ENCODE data around the gene BCL2L13. TPM values are rescaled to one million over a fixed set of nuclear protein-coding genes. Genes with fewer than 3 reads are reported as not detected.

BCL2L13 gene
- total RNA-seq, 1 experiment from 2014 or later, result 26.0 TPM

- H2AFZ ChIP-seq (ENCODE audit: low read length), result no peak overlapping the region
- no peaks in the 10 kb centered on the region for H3K23me2 ChIP-seq (ENCODE audit: insufficient read length, low read depth, low read length, poor library complexity, severe bottlenecking)
- H4K5ac ChIP-seq (ENCODE audit: insufficient read length, low read depth, low read length), result no peak overlapping the region
- no peaks in the 10 kb centered on the region for H3K4me1 Mint-ChIP-seq
- peak overlapping the region in 1 of 3 experiments; percentile 6; a peak in 1 of 7 replicates for H3K27ac Mint-ChIP-seq
- H3K36me3 Mint-ChIP-seq (ENCODE audit: insufficient read depth in 1 of 3, low read depth in 3 of 3), result peaks cover 4 to 24% (median 10%) of the 10 kb centered on the region in 3 experiments; a peak in 5 of 7 replicates
- no peaks in the 10 kb centered on the region for H3K79me1 ChIP-seq (ENCODE audit: insufficient read depth, low read depth, low read length, poor library complexity, severe bottlenecking)
- no peaks in the 10 kb centered on the region for H3K79me2 ChIP-seq (ENCODE audit: insufficient read depth, low read length)
- H2BK20ac ChIP-seq (ENCODE audit: low read depth, low read length, poor library complexity, severe bottlenecking), result no peak overlapping the region
- no peak overlapping the region for H3K4me3 Mint-ChIP-seq
- H3K4me2 ChIP-seq (ENCODE audit: insufficient read depth, insufficient read length, low read length), result no peak overlapping the region
- no peak overlapping the region for H3K14ac ChIP-seq (ENCODE audit: insufficient read depth, low read length)
- TF ChIP-seq, protein P1, sequence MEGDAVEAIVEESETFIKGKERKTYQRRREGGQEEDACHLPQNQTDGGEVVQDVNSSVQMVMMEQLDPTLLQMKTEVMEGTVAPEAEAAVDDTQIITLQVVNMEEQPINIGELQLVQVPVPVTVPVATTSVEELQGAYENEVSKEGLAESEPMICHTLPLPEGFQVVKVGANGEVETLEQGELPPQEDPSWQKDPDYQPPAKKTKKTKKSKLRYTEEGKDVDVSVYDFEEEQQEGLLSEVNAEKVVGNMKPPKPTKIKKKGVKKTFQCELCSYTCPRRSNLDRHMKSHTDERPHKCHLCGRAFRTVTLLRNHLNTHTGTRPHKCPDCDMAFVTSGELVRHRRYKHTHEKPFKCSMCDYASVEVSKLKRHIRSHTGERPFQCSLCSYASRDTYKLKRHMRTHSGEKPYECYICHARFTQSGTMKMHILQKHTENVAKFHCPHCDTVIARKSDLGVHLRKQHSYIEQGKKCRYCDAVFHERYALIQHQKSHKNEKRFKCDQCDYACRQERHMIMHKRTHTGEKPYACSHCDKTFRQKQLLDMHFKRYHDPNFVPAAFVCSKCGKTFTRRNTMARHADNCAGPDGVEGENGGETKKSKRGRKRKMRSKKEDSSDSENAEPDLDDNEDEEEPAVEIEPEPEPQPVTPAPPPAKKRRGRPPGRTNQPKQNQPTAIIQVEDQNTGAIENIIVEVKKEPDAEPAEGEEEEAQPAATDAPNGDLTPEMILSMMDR (conservative IDR thresholded peaks at IDR 0.05), result no peak
- no peak overlapping the region for H3K23ac ChIP-seq (ENCODE audit: insufficient read length, low read depth, low read length)
- H3K56ac ChIP-seq (ENCODE audit: insufficient read length, low read depth, low read length), result no peak overlapping the region
- no peak overlapping the region for H3K9ac ChIP-seq (ENCODE audit: extremely low read depth, insufficient read length, low read length)
- no peak overlapping the region for H2AK5ac ChIP-seq (ENCODE audit: insufficient read length, low read length)
- no peak overlapping the region for H2BK15ac ChIP-seq (ENCODE audit: low read depth, low read length)
- H2BK12ac ChIP-seq (ENCODE audit: insufficient read length, low read depth, low read length), result no peak overlapping the region
- no peak overlapping the region for H2BK120ac ChIP-seq (ENCODE audit: low read depth, low read length, poor library complexity, severe bottlenecking)
- DNase-seq, result no peak
- no peaks in the 10 kb centered on the region for H3K9me3 Mint-ChIP-seq
- H3K27me3 ChIP-seq (ENCODE audit: insufficient read depth, low read length), result no peaks in the 10 kb centered on the region
- H3K27me3 Mint-ChIP-seq (ENCODE audit: low read depth), result no peaks in the 10 kb centered on the region
- no peak overlapping the region for H3T11ph ChIP-seq (ENCODE audit: low read length)
- no peak overlapping the region for H4K8ac ChIP-seq (replicated peaks; ENCODE audit: insufficient read length, low read depth, low read length)
- WGBS (ENCODE audit: extremely low coverage, insufficient read length, low lambda C conversion rate), result no CpG with 5 or more reads among the region's 3 CpGs
- no peaks in the 10 kb centered on the region for H3K4me1 ChIP-seq (ENCODE audit: insufficient read depth, low read length)
- no peak overlapping the region for H3K18ac ChIP-seq (ENCODE audit: insufficient read length, low read depth, low read length)
- H3K4ac ChIP-seq (ENCODE audit: low read depth, low read length), result no peak overlapping the region
- no peak overlapping the region for H4K91ac ChIP-seq (ENCODE audit: insufficient read length, low read depth, low read length)
- no peak overlapping the region for H3K27ac ChIP-seq (ENCODE audit: insufficient read length, low read depth, low read length)
- no peak overlapping the region for H2BK5ac ChIP-seq (ENCODE audit: insufficient read length, low read length)
- no peaks in the 10 kb centered on the region for H3K9me3 ChIP-seq (ENCODE audit: control insufficient read depth, low read depth, low read length)
- H4K20me1 ChIP-seq (ENCODE audit: control insufficient read depth, insufficient read depth, insufficient read length), result no peaks in the 10 kb centered on the region
Observed at GRCh38 chr22:17733466-17733865, 94.9 kb downstream of the BCL2L13 start.
